WTC11 (cell line): ENCODE data around the gene OSBPL9. TPM values are rescaled to one million over a fixed set of nuclear protein-coding genes. Genes with fewer than 3 reads are reported as not detected.
"Not testable (repeated sequence)": the region's sequence is repeated elsewhere in the genome, so short reads cannot be mapped to it uniquely, and the experiment has no call there.

Experiments
- ATAC-seq: fragments of 200-7000 bp; cut with Tn5 transposase; 2 replicates; pipeline ENCODE4 v1.10.0; 2021; ENCODE audit warnings: mild to moderate bottlenecking, moderate library complexity
- CTCF ChIA-PET: fragments of 300-600 bp; sonication (Branson Sonifier 250); formaldehyde crosslinking; loops from one replicate; lab custom pipeline; 2021; ENCODE audit warnings: antibody characterized with exemption; lab: Charles Lee
- POLR2A ChIA-PET: fragments of 350-600 bp; sonication (Branson Sonifier 250); formaldehyde crosslinking; loops from one replicate; lab custom pipeline; 2021; ENCODE audit warnings: antibody characterized with exemption; lab: Charles Lee
- DNase-seq: peaks from one replicate; pipeline ENCODE4 v3.0.0; 2021; ENCODE audit warnings: low spot score
- H3K27ac Mint-ChIP-seq: 2 replicates; pipeline ENCODE4 v1.8.0; 2021; ENCODE audit warnings: mixed read lengths
- H3K27me3 Mint-ChIP-seq: 2 replicates; pipeline ENCODE4 v1.8.0; 2021; ENCODE audit warnings: low read depth, mild to moderate bottlenecking, moderate library complexity, mixed read lengths
- H3K36me3 Mint-ChIP-seq: 2 replicates; pipeline ENCODE4 v1.8.0; 2021; ENCODE audit warnings: mixed read lengths
- H3K4me1 Mint-ChIP-seq: 2 replicates; pipeline ENCODE4 v1.8.0; 2022; ENCODE audit warnings: mixed read lengths
- H3K4me3 Mint-ChIP-seq: 2 replicates; pipeline ENCODE4 v1.8.0; 2021; ENCODE audit warnings: mild to moderate bottlenecking, moderate library complexity, mixed read lengths
- H3K9me3 Mint-ChIP-seq: 2 replicates; pipeline ENCODE4 v1.8.0; 2021; ENCODE audit warnings: mixed read lengths
- ATF1 ChIP-seq: sonication (generic); formaldehyde crosslinking; IDR thresholded peaks from 2 replicates; pipeline ENCODE4 v1.8.1; 2023; ENCODE audit warnings: mild to moderate bottlenecking, moderate library complexity, missing genetic modification reagents
- CTCF ChIP-seq: fragments of 200-600 bp; IDR thresholded peaks from 2 replicates; pipeline ENCODE4 v1.8.0; 2022; ENCODE audit warnings: antibody characterized with exemption
- ELF4 ChIP-seq: sonication (generic); formaldehyde crosslinking; IDR thresholded peaks from 2 replicates; pipeline ENCODE4 v1.8.1; 2022; ENCODE audit warnings: low read depth, mild to moderate bottlenecking, moderate library complexity, missing genetic modification reagents
- ERG ChIP-seq: fragments of 250-450 bp; sonication (Bioruptor Pico); IDR thresholded peaks from 2 replicates; pipeline ENCODE4 v1.8.0; 2021; ENCODE audit warnings: mild to moderate bottlenecking
- ESRRA ChIP-seq: sonication (generic); formaldehyde crosslinking; IDR thresholded peaks from 2 replicates; pipeline ENCODE4 v1.8.1; 2022; ENCODE audit warnings: mild to moderate bottlenecking, missing genetic modification reagents, borderline replicate concordance
- FOXJ3 ChIP-seq: sonication (generic); formaldehyde crosslinking; IDR thresholded peaks from 2 replicates; pipeline ENCODE4 v1.9.0; 2021; ENCODE audit warnings: missing genetic modification reagents, mild to moderate bottlenecking, borderline replicate concordance
- GABPB1 ChIP-seq: sonication (generic); formaldehyde crosslinking; IDR thresholded peaks from 2 replicates; pipeline ENCODE4 v1.8.1; 2023; ENCODE audit warnings: mild to moderate bottlenecking, missing genetic modification reagents
- KAT7 ChIP-seq: sonication (generic); formaldehyde crosslinking; IDR thresholded peaks from 2 replicates; pipeline ENCODE4 v1.8.1; 2023; ENCODE audit warnings: missing genetic modification reagents, mild to moderate bottlenecking, borderline replicate concordance
- MXD4 ChIP-seq: fragments of 250-450 bp; sonication (Bioruptor Pico); IDR thresholded peaks from 2 replicates; pipeline ENCODE4 v1.8.0; 2021; ENCODE audit warnings: mild to moderate bottlenecking, moderate library complexity, borderline replicate concordance
- SMAD3 ChIP-seq: sonication (generic); formaldehyde crosslinking; IDR thresholded peaks from 2 replicates; pipeline ENCODE4 v1.8.0; 2022; ENCODE audit warnings: missing genetic modification reagents, mild to moderate bottlenecking, borderline replicate concordance
- SOX15 ChIP-seq: fragments of 250-450 bp; sonication (Bioruptor Pico); IDR thresholded peaks from 2 replicates; pipeline ENCODE4 v1.9.0; 2021; ENCODE audit warnings: mild to moderate bottlenecking
- TCF7 ChIP-seq: sonication (generic); formaldehyde crosslinking; IDR thresholded peaks from 2 replicates; pipeline ENCODE4 v1.8.0; 2022; ENCODE audit warnings: mild to moderate bottlenecking, low read depth, missing genetic modification reagents, moderate library complexity
- TEAD4 ChIP-seq: sonication (generic); formaldehyde crosslinking; IDR thresholded peaks from 2 replicates; pipeline ENCODE4 v1.8.0; 2022; ENCODE audit warnings: mild to moderate bottlenecking, missing genetic modification reagents
- ZNF423 ChIP-seq: fragments of 250-450 bp; sonication (Bioruptor Pico); IDR thresholded peaks from 2 replicates; pipeline ENCODE4 v2.1.2; 2022; ENCODE audit warnings: mild to moderate bottlenecking, moderate library complexity
- ZNF512 ChIP-seq: sonication (generic); formaldehyde crosslinking; IDR thresholded peaks from 2 replicates; pipeline ENCODE4 v1.8.1; 2022; ENCODE audit warnings: missing genetic modification reagents, borderline replicate concordance
- ZNF671 ChIP-seq: fragments of 250-450 bp; sonication (Bioruptor Pico); IDR thresholded peaks from 2 replicates; pipeline ENCODE4 v1.8.0; 2021; ENCODE audit warnings: mild to moderate bottlenecking
- total RNA-seq: library from RNA; stranded (reverse); gene quantifications from 3 replicates; pipeline ENCODE4 v1.2.3, GENCODE V29; 2021
- TF ChIP-seq, protein P1 (sequence below): sonication (generic); formaldehyde crosslinking; IDR thresholded peaks from 2 replicates; pipeline ENCODE4 v1.8.1; 2023; ENCODE audit warnings: mild to moderate bottlenecking, missing genetic modification reagents, moderate library complexity
- TF ChIP-seq, protein P2 (sequence below): sonication (generic); formaldehyde crosslinking; IDR thresholded peaks from 2 replicates; pipeline ENCODE4 v1.8.1; 2022; ENCODE audit warnings: mild to moderate bottlenecking, missing genetic modification reagents, moderate library complexity, borderline replicate concordance

Gene OSBPL9
- total RNA-seq, 1 experiment from 2014 or later = 55.6 TPM

GRCh38 chr1:51729824-51730301, 113.0 kb downstream of the OSBPL9 start:
- Mint-ChIP-seq H3K36me3 (no peaks in the 10 kb centered on the region), H3K27me3 (no peaks in the 10 kb centered on the region), H3K4me3 (peak overlapping the region; percentile 80), H3K4me1 (peaks cover 37% of the 10 kb centered on the region), H3K9me3 (no peaks in the 10 kb centered on the region), H3K27ac (no peak overlapping the region)
- CTCF ChIA-PET = interaction anchor here (1.4 kb wide), 1 partner anchor 39 kb away, joined by 4 read pairs; no protein-coding TSS in a partner anchor
- ATAC-seq = peak; percentile 47
- no peak for DNase-seq
- TF ChIP-seq KAT7 (CRISPR knock-in tag) (0 out of 2 replicates have a peak, but pooled peaks have one; percentile 3), ZNF423 (CRISPR knock-in tag) (peak; percentile 80), TEAD4 (no peak)
- POLR2A ChIA-PET = no interaction called here

DNA sequence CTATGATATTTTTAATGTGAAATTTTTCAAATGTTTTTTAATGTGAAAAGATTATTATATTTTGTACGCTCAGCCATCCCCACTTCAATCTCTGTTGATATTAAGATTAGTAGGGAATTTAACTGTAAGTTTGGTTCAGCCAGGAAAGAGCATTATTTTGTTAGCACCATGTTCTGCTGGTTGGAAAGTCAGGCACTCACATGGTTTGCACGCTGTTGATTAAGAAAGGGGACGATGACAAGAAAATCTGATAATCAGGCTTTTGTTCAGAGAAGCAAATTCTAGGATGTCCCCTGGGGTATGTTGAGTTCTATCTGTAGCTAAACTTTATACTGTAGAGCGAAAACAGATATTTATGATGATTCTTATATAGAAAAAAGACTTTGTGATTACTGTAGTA, 115.1 kb downstream of the OSBPL9 start:
- CTCF ChIA-PET = interaction anchor here (0.7 to 1.1 kb wide), 2 partner anchors 37 to 183 kb away, joined by 3 read pairs; no protein-coding TSS in a partner anchor
- Mint-ChIP-seq H3K4me1 (peaks cover 48% of the 10 kb centered on the region), H3K4me3 (no peak overlapping the region)

GRCh38 chr1:51732701-51733425, 116.0 kb downstream of the OSBPL9 start:
- Mint-ChIP-seq H3K4me1 (peaks cover 48% of the 10 kb centered on the region), H3K4me3 (no peak overlapping the region), H3K36me3 (no peaks in the 10 kb centered on the region), H3K27me3 (no peaks in the 10 kb centered on the region), H3K27ac (peak overlapping the region; percentile 32; the same call in 1 of the 2 replicates), H3K9me3 (no peaks in the 10 kb centered on the region)
- CTCF ChIA-PET = interaction anchor here (1.5 kb wide), 1 partner anchor 36 kb away, joined by 6 read pairs; no protein-coding TSS in a partner anchor
- POLR2A ChIA-PET = no interaction called here
- TF ChIP-seq CTCF = no peak
- no peak for TF ChIP-seq SMAD3 (CRISPR knock-in tag)
- TF ChIP-seq SOX15 = no peak
- TF ChIP-seq GABPB1 (CRISPR knock-in tag) = no peak
- TF ChIP-seq ELF4 = no peak
- TF ChIP-seq FOXJ3 (CRISPR knock-in tag) = no peak
- no peak for ATAC-seq
- DNase-seq = no peak

More for the DNA sequence above, 115.1 kb downstream of the OSBPL9 start:
- no peaks in the 10 kb centered on the region for H3K27me3 Mint-ChIP-seq
- no peaks in the 10 kb centered on the region for H3K36me3 Mint-ChIP-seq
- ATAC-seq = no peak
- TF ChIP-seq TCF7 (CRISPR knock-in tag) (no peak), ESRRA (no peak), MXD4 (CRISPR knock-in tag) (no peak), ZNF671 (CRISPR knock-in tag) (no peak), TEAD4 (no peak), SOX15 (no peak), ERG (CRISPR knock-in tag) (no peak), FOXJ3 (CRISPR knock-in tag) (no peak), ZNF512 (no peak), ATF1 (CRISPR knock-in tag) (no peak)
- TF ChIP-seq, protein P1, sequence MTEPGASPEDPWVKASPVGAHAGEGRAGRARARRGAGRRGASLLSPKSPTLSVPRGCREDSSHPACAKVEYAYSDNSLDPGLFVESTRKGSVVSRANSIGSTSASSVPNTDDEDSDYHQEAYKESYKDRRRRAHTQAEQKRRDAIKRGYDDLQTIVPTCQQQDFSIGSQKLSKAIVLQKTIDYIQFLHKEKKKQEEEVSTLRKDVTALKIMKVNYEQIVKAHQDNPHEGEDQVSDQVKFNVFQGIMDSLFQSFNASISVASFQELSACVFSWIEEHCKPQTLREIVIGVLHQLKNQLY (CRISPR knock-in tag) = no peak
- TF ChIP-seq, protein P2, sequence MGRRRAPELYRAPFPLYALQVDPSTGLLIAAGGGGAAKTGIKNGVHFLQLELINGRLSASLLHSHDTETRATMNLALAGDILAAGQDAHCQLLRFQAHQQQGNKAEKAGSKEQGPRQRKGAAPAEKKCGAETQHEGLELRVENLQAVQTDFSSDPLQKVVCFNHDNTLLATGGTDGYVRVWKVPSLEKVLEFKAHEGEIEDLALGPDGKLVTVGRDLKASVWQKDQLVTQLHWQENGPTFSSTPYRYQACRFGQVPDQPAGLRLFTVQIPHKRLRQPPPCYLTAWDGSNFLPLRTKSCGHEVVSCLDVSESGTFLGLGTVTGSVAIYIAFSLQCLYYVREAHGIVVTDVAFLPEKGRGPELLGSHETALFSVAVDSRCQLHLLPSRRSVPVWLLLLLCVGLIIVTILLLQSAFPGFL = no peak
- no peak for DNase-seq
- H3K27ac Mint-ChIP-seq = no peak overlapping the region
- H3K9me3 Mint-ChIP-seq = no peaks in the 10 kb centered on the region
- POLR2A ChIA-PET = no interaction called here

DNA sequence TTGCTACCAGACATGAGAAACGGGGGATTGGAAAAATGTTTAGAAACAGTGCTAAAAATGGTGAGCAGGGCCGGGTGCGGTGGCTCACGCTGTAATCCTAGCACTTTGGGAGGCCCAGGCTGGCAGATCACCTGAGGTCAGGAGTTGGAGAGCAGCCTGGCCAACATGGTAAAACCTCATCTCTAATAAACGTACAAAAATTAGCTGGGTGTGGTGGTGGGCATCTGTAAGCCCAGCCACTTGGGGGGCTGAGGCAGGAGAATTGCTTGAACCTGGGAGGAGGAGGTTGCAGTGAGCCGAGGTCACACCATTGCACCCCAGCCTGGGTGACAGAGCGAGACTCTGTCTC, 116.5 kb downstream of the OSBPL9 start:
- CTCF ChIA-PET = interaction anchor here (0.6 to 1.5 kb wide), 2 partner anchors 22 to 36 kb away, joined by 3 to 6 read pairs; no protein-coding TSS in a partner anchor
- H3K4me3 Mint-ChIP-seq, H3K9me3 Mint-ChIP-seq, H3K27me3 Mint-ChIP-seq, ATAC-seq, DNase-seq, H3K36me3 Mint-ChIP-seq, POLR2A ChIA-PET: not testable (repeated sequence)
- Mint-ChIP-seq H3K27ac (peak overlapping the region; percentile 32; the same call in 1 of the 2 replicates), H3K4me1 (peaks cover 44% of the 10 kb centered on the region)
